Neural progenitor cell (in vitro differentiated cells): ENCODE measurements around the gene CYSLTR2. TPM values are rescaled to one million over a fixed set of nuclear protein-coding genes. Genes with fewer than 3 reads are reported as not detected.
"Not testable (repeated sequence)": the region's sequence is repeated elsewhere in the genome, so short reads cannot be mapped to it uniquely, and the experiment has no call there.

Experiments used
- DNase-seq: peaks from one replicate; pipeline ENCODE4 v3.0.0-alpha.2; 2016; ENCODE audit warnings: low spot score
- H2AFZ ChIP-seq: fragments of 200-600 bp; sonication (generic); replicated peaks from 2 replicates; pipeline ENCODE4 v1.6.1; 2016; ENCODE audit warnings: antibody characterized with exemption
- H3F3A ChIP-seq: fragments of 200-600 bp; sonication (generic); 2 replicates; pipeline ENCODE4 v1.6.1; 2016; ENCODE audit warnings: antibody characterized with exemption, low read depth
- H3K27ac ChIP-seq: fragments of 200-600 bp; sonication (generic); 2 replicates; pipeline ENCODE4 v1.5.1; 2016; ENCODE audit warnings: mild to moderate bottlenecking
- H3K27me3 ChIP-seq: fragments of 200-600 bp; sonication (generic); 2 replicates; pipeline ENCODE4 v1.6.1; 2016; ENCODE audit warnings: mild to moderate bottlenecking, moderate library complexity
- H3K36me3 ChIP-seq: fragments of 200-600 bp; sonication (generic); 2 replicates; pipeline ENCODE4 v1.5.1; 2016
- H3K4me1 ChIP-seq: fragments of 200-600 bp; sonication (generic); 2 replicates; pipeline ENCODE4 v1.6.1; 2016; ENCODE audit warnings: mixed run types
- H3K4me2 ChIP-seq: fragments of 200-600 bp; sonication (generic); 2 replicates; pipeline ENCODE4 v1.6.1; 2016
- H3K4me3 ChIP-seq: fragments of 200-600 bp; sonication (generic); 2 replicates; pipeline ENCODE4 v1.5.1; 2016
- H3K79me2 ChIP-seq: fragments of 200-600 bp; sonication (generic); 2 replicates; pipeline ENCODE4 v1.6.1; 2016; ENCODE audit warnings: low read depth
- H3K9ac ChIP-seq: fragments of 200-600 bp; sonication (generic); 2 replicates; pipeline ENCODE4 v1.6.1; 2016
- H3K9me3 ChIP-seq: fragments of 200-600 bp; sonication (generic); 2 replicates; pipeline ENCODE4 v1.5.1; 2016; ENCODE audit warnings: low read depth
- H4K20me1 ChIP-seq: fragments of 200-600 bp; sonication (generic); 2 replicates; pipeline ENCODE4 v1.6.1; 2016; ENCODE audit warnings: low read depth
- H3K27ac Mint-ChIP-seq: 3 replicates; pipeline ENCODE4 v1.8.0; 2021; ENCODE audit warnings: mixed read lengths
- H3K27me3 Mint-ChIP-seq: 2 replicates; pipeline ENCODE4 v1.8.0; 2022; ENCODE audit warnings: low read depth, mild to moderate bottlenecking, inconsistent platforms, moderate library complexity, mixed read lengths; ENCODE audit not compliant: insufficient read depth
- H3K36me3 Mint-ChIP-seq: 3 replicates; pipeline ENCODE4 v1.8.0; 2021; ENCODE audit warnings: mixed read lengths
- H3K4me1 Mint-ChIP-seq: 3 replicates; pipeline ENCODE4 v1.8.0; 2021; ENCODE audit warnings: mixed read lengths
- H3K4me3 Mint-ChIP-seq: 3 replicates; pipeline ENCODE4 v1.8.0; 2021; ENCODE audit warnings: mild to moderate bottlenecking, moderate library complexity, mixed read lengths
- H3K9me3 Mint-ChIP-seq: 3 replicates; pipeline ENCODE4 v1.8.0; 2020; ENCODE audit warnings: mixed read lengths
- CTCF ChIP-seq: fragments of 200-600 bp; sonication (generic); IDR thresholded peaks from 2 replicates; pipeline ENCODE4 v1.5.1; 2017; ENCODE audit warnings: antibody characterized with exemption, mild to moderate bottlenecking
- EZH2 ChIP-seq: fragments of 200-600 bp; sonication (generic); IDR thresholded peaks from 2 replicates; pipeline ENCODE4 v1.6.1; 2017; ENCODE audit warnings: antibody characterized with exemption, mild to moderate bottlenecking, moderate library complexity
- EZH2phosphoT487 ChIP-seq: fragments of 200-600 bp; sonication (generic); IDR thresholded peaks from 2 replicates; pipeline ENCODE4 v1.6.1; 2017; ENCODE audit warnings: antibody characterized with exemption
- total RNA-seq: library from RNA; depleted of rRNA; stranded (reverse); fragments of >200 nt; gene quantifications from 2 replicates; pipeline ENCODE4 v1.2.3, GENCODE V29; 2015; ENCODE audit warnings: low replicate concordance

The CYSLTR2 gene
- total RNA-seq, 1 donor from 2014 or later: not detected

DNA sequence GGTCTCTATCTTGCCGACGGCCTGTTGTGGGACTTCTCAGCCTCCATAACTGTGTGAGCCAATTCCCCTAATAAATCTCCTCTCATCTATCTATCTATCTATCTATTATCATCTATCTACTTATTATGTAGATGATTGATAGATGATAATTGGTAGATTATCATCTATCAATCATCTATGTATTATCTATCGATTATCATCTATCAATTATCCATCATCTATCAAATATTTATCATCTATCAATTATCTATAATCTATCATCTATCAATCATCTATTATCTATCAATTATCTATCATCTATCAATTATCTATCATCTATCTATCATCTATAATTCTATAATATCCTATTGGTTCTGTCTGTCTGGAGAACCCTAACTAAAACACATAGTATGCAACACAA, 33.5 kb downstream of the CYSLTR2 start:
- Mint-ChIP-seq H3K27ac (no peak overlapping the region), H3K4me1 (no peaks in the 10 kb centered on the region), H3K9me3 (peaks cover 5% of the 10 kb centered on the region), H3K27me3 (peaks cover 2% of the 10 kb centered on the region), H3K36me3 (no peaks in the 10 kb centered on the region), H3K4me3 (no peak overlapping the region)
- no peak for TF ChIP-seq CTCF
- H3K4me2 ChIP-seq: no peak overlapping the region
- no peaks in the 10 kb centered on the region for H3K79me2 ChIP-seq
- DNase-seq: no peak
- no peaks in the 10 kb centered on the region for H3K9me3 ChIP-seq
- no peak overlapping the region for H2AFZ ChIP-seq
- no peaks in the 10 kb centered on the region for H3K4me1 ChIP-seq
- no peaks in the 10 kb centered on the region for H3F3A ChIP-seq
- no peak overlapping the region for H3K9ac ChIP-seq
- H4K20me1 ChIP-seq: no peaks in the 10 kb centered on the region
- no peak overlapping the region for H3K27ac ChIP-seq
- H3K27me3 ChIP-seq: no peaks in the 10 kb centered on the region
- no peaks in the 10 kb centered on the region for H3K36me3 ChIP-seq
- H3K4me3 ChIP-seq: no peak overlapping the region

- Mint-ChIP-seq H3K4me3 (no peak overlapping the region), H3K36me3 (no peaks in the 10 kb centered on the region), H3K27me3 (peaks cover 2% of the 10 kb centered on the region), H3K9me3 (peaks cover 9% of the 10 kb centered on the region), H3K4me1 (no peaks in the 10 kb centered on the region), H3K27ac (no peak overlapping the region)
- H3K36me3 ChIP-seq: no peaks in the 10 kb centered on the region
- no peak for DNase-seq
- no peak overlapping the region for H3K27ac ChIP-seq
- H4K20me1 ChIP-seq: no peaks in the 10 kb centered on the region
- H2AFZ ChIP-seq: no peak overlapping the region
- no peak overlapping the region for H3K4me3 ChIP-seq
- TF ChIP-seq CTCF: no peak
- no peak for TF ChIP-seq EZH2phosphoT487
- TF ChIP-seq EZH2: no peak
- no peak overlapping the region for H3K4me2 ChIP-seq
- H3K9me3 ChIP-seq: no peaks in the 10 kb centered on the region
- H3K79me2 ChIP-seq: no peaks in the 10 kb centered on the region
- H3K27me3 ChIP-seq: no peaks in the 10 kb centered on the region
- H3K9ac ChIP-seq: no peak overlapping the region
- H3K4me1 ChIP-seq: no peaks in the 10 kb centered on the region
- no peaks in the 10 kb centered on the region for H3F3A ChIP-seq
Observed at GRCh38 chr13:48693998-48694397, 40.3 kb downstream of the CYSLTR2 start.

- DNase-seq: no peak
- Histone ChIP-seq H3K9me3 (no peaks in the 10 kb centered on the region), H3K4me3 (no peak overlapping the region), H3K9ac (no peak overlapping the region), H3K79me2 (no peaks in the 10 kb centered on the region), H3F3A (no peaks in the 10 kb centered on the region), H3K4me1 (no peaks in the 10 kb centered on the region), H3K4me2 (no peak overlapping the region), H2AFZ (no peak overlapping the region), H3K27ac (no peak overlapping the region), H3K27me3 (no peaks in the 10 kb centered on the region), H3K36me3 (no peaks in the 10 kb centered on the region), H4K20me1 (no peaks in the 10 kb centered on the region)
- H3K27ac Mint-ChIP-seq: no peak overlapping the region
- TF ChIP-seq EZH2phosphoT487 (no peak), EZH2 (no peak), CTCF (no peak)
- H3K9me3 Mint-ChIP-seq: peaks cover 6% of the 10 kb centered on the region
- no peaks in the 10 kb centered on the region for H3K4me1 Mint-ChIP-seq
- no peak overlapping the region for H3K4me3 Mint-ChIP-seq
- no peaks in the 10 kb centered on the region for H3K36me3 Mint-ChIP-seq
- peaks cover 2% of the 10 kb centered on the region for H3K27me3 Mint-ChIP-seq
Observed at GRCh38 chr13:48695776-48696175, 42.0 kb downstream of the CYSLTR2 start.

GRCh38 chr13:48696676-48697075, 42.9 kb downstream of the CYSLTR2 start:
- not testable (repeated sequence) for H3K4me1 ChIP-seq, H3K27me3 ChIP-seq, H3K79me2 ChIP-seq, DNase-seq, H3K27ac Mint-ChIP-seq, H3F3A ChIP-seq, H3K4me3 Mint-ChIP-seq, H4K20me1 ChIP-seq, H3K36me3 Mint-ChIP-seq, H2AFZ ChIP-seq, H3K9ac ChIP-seq, H3K4me2 ChIP-seq, H3K4me3 ChIP-seq, H3K36me3 ChIP-seq, H3K27me3 Mint-ChIP-seq, H3K4me1 Mint-ChIP-seq, H3K27ac ChIP-seq, H3K9me3 Mint-ChIP-seq, H3K9me3 ChIP-seq
